HepG2 (cell line): ENCODE measurements around the gene DENND2D. TPM values are rescaled to one million over a fixed set of nuclear protein-coding genes. Genes with fewer than 3 reads are reported as not detected.

ENCODE experiments used
- AFF4 ChIP-seq: sonication (generic); formaldehyde crosslinking; IDR thresholded peaks from 2 replicates; pipeline ENCODE4 v1.4.0; 2020; ENCODE audit warnings: missing genetic modification reagents
- ATF7 ChIP-seq, 2 experiments: fragments of 450-650 bp in 1 of 2; sonication (generic) in 1 of 2; formaldehyde crosslinking in 1 of 2; IDR thresholded peaks; 2 replicates each; pipeline versions ENCODE4 v1.4.0 to v1.6.1; 2016 to 2020; ENCODE audit warnings: antibody characterized with exemption in 1 of 2, mild to moderate bottlenecking in 1 of 2, missing genetic modification reagents in 1 of 2
- BORCS8-MEF2B ChIP-seq: sonication (generic); formaldehyde crosslinking; IDR thresholded peaks from 2 replicates; pipeline ENCODE4 v1.8.0; 2022; ENCODE audit warnings: mild to moderate bottlenecking, missing genetic modification reagents
- CBX1 ChIP-seq: IDR thresholded peaks from one replicate; pipeline ENCODE4 v1.6.1; 2016; ENCODE audit warnings: antibody characterized with exemption, low read depth
- GABPA ChIP-seq, 2 experiments: IDR thresholded peaks; 2 replicates each; pipeline ENCODE4 v1.6.1; 2011 to 2016; ENCODE audit warnings: low read depth in 2 of 2, low read length in 1 of 2, missing biosample characterization in 1 of 2, missing genetic modification characterization in 1 of 2
- HNF4G ChIP-seq, 2 experiments: sonication (generic) in 1 of 2; formaldehyde crosslinking in 1 of 2; IDR thresholded peaks; 2 replicates each; pipeline versions ENCODE4 v1.4.0 to v1.6.1; 2011 to 2020; ENCODE audit warnings: borderline replicate concordance in 2 of 2, low read depth in 2 of 2, mild to moderate bottlenecking in 2 of 2, low read length in 1 of 2, missing genetic modification reagents in 1 of 2, moderate library complexity in 1 of 2
- HNRNPH1 ChIP-seq: fragments of 200-400 bp; formaldehyde crosslinking; optimal IDR thresholded peaks from 2 replicates; pipeline ENCODE3; 2017; ENCODE audit warnings: mild to moderate bottlenecking, low read depth, low read length
- KDM5A ChIP-seq: fragments of 200-600 bp; sonication (generic); IDR thresholded peaks from 2 replicates; pipeline ENCODE4 v1.7.0; 2018; ENCODE audit warnings: antibody characterized with exemption, mild to moderate bottlenecking, low read length, borderline replicate concordance
- KMT2B ChIP-seq: IDR thresholded peaks from 2 replicates; pipeline ENCODE4 v1.6.1; 2016; ENCODE audit warnings: missing genetic modification reagents, missing compliant biosample characterization
- LCORL ChIP-seq, 2 experiments: fragments of 450-650 bp in 1 of 2; sonication (generic) in 1 of 2; formaldehyde crosslinking in 1 of 2; IDR thresholded peaks; 2 replicates each; pipeline versions ENCODE4 v1.5.0 to v1.6.1; 2017 to 2020; ENCODE audit warnings: antibody characterized with exemption in 1 of 2, missing genetic modification reagents in 1 of 2
- MYNN ChIP-seq: sonication (generic); formaldehyde crosslinking; IDR thresholded peaks from 2 replicates; pipeline ENCODE4 v1.4.0; 2020; ENCODE audit warnings: mild to moderate bottlenecking, low read depth, missing genetic modification reagents
- NFKBIZ ChIP-seq: IDR thresholded peaks from 2 replicates; pipeline ENCODE4 v1.6.1; 2018; ENCODE audit warnings: missing genetic modification reagents, missing compliant biosample characterization
- POLR2AphosphoS5 ChIP-seq: IDR thresholded peaks from 2 replicates; pipeline ENCODE4 v1.6.1; 2012; ENCODE audit warnings: low read depth, low read length
- SALL2 ChIP-seq: sonication (generic); formaldehyde crosslinking; IDR thresholded peaks from 2 replicates; pipeline ENCODE4 v1.8.1; 2023; ENCODE audit warnings: mild to moderate bottlenecking, missing genetic modification reagents, inconsistent platforms
- SCMH1 ChIP-seq: sonication (generic); formaldehyde crosslinking; IDR thresholded peaks from 2 replicates; pipeline ENCODE4 v1.9.0; 2021; ENCODE audit warnings: missing genetic modification reagents, mild to moderate bottlenecking, borderline replicate concordance
- SKI ChIP-seq: fragments of 450-650 bp; IDR thresholded peaks from one replicate; pipeline ENCODE4 v1.6.1; 2018; ENCODE audit warnings: mild to moderate bottlenecking; ENCODE audit not compliant: partially characterized antibody
- SPEN ChIP-seq: sonication (generic); formaldehyde crosslinking; IDR thresholded peaks from 2 replicates; pipeline ENCODE4 v1.5.1; 2020; ENCODE audit warnings: low read depth, mild to moderate bottlenecking, missing genetic modification reagents
- THAP8 ChIP-seq: sonication (generic); formaldehyde crosslinking; IDR thresholded peaks from 2 replicates; pipeline ENCODE4 v1.5.1; 2020; ENCODE audit warnings: missing genetic modification reagents, mild to moderate bottlenecking, borderline replicate concordance
- TOE1 ChIP-seq: sonication (generic); formaldehyde crosslinking; IDR thresholded peaks from 2 replicates; pipeline ENCODE4 v1.4.0; 2020; ENCODE audit warnings: mild to moderate bottlenecking, missing genetic modification reagents
- ZNF138 ChIP-seq: sonication (generic); formaldehyde crosslinking; IDR thresholded peaks from 2 replicates; pipeline ENCODE4 v1.5.0; 2020; ENCODE audit warnings: mild to moderate bottlenecking, low read depth, missing genetic modification reagents
- ZNF224 ChIP-seq: sonication (generic); formaldehyde crosslinking; IDR thresholded peaks from 2 replicates; pipeline ENCODE4 v1.5.0; 2020; ENCODE audit warnings: mild to moderate bottlenecking, missing genetic modification reagents
- ZNF234 ChIP-seq: sonication (generic); formaldehyde crosslinking; conservative IDR thresholded peaks from 2 replicates; pipeline ENCODE4 v1.5.1; 2020; ENCODE audit warnings: mild to moderate bottlenecking, missing genetic modification reagents
- ZNF572 ChIP-seq: sonication (generic); formaldehyde crosslinking; IDR thresholded peaks from 2 replicates; pipeline ENCODE4 v1.5.1; 2020; ENCODE audit warnings: mild to moderate bottlenecking, missing genetic modification reagents
- ZNF788 ChIP-seq: sonication (generic); formaldehyde crosslinking; IDR thresholded peaks from 2 replicates; pipeline ENCODE4 v1.5.0; 2020; ENCODE audit warnings: mild to moderate bottlenecking, missing genetic modification reagents, borderline replicate concordance
- ZSCAN21 ChIP-seq: sonication (generic); formaldehyde crosslinking; IDR thresholded peaks from 2 replicates; pipeline ENCODE4 v1.8.0; 2022; ENCODE audit warnings: mild to moderate bottlenecking, missing genetic modification reagents, moderate library complexity, borderline replicate concordance
- polyA plus RNA-seq, 8 experiments: library from polyadenylated mRNA; depleted of rRNA in 3 of 8; stranded (reverse) in 7 of 8; unstranded in 1 of 8; fragments of >200 nt; fragmentation: Illumina TruSeq in 4 of 8; extraction: Trizol in 4 of 8; gene quantifications; 2 replicates each; pipeline versions ENCODE4 v1.2.1 to v1.2.3, GENCODE V29; 2011 to 2016; ENCODE audit warnings: low read depth in 4 of 8, missing spikeins in 1 of 8, mixed read lengths in 1 of 8; ENCODE audit not compliant: insufficient read depth in 1 of 8
- total RNA-seq, 5 experiments: library from RNA; depleted of rRNA; stranded (reverse); fragments of >200 nt; fragmentation: Illumina TruSeq; extraction: Trizol; gene quantifications; 2 replicates each; pipeline ENCODE4 v1.2.3, GENCODE V29; 2016; ENCODE audit warnings: low read depth in 1 of 5

The DENND2D gene
- total and polyA plus RNA-seq, 2 of the 13 experiments (the other 11 are each of a cell fraction or from before 2014, with no cell fraction given), result 0.04 TPM; not detected in 1

- 0 out of 2 replicates have a peak, but pooled peaks have one; percentile 36 for TF ChIP-seq BORCS8-MEF2B
- peak; percentile 41; the same call in 1 of the 2 replicates for TF ChIP-seq ZNF138
- 0 out of 2 replicates have a peak, but pooled peaks have one; percentile 50 for TF ChIP-seq NFKBIZ
- 0 out of 2 replicates have a peak, but pooled peaks have one; percentile 60 for TF ChIP-seq ZSCAN21 (CRISPR knock-in tag)
- peak; percentile 93; the same call in 1 of the 2 replicates for TF ChIP-seq KDM5A
- TF ChIP-seq SKI, result peak; percentile 13
- peak; percentile 45; the same call in 1 of the 2 replicates for TF ChIP-seq ZNF572
- TF ChIP-seq TOE1 (CRISPR knock-in tag), result no peak; the same call in 1 of the 2 replicates
- peak; percentile 78 for TF ChIP-seq KMT2B (CRISPR knock-in tag)
- TF ChIP-seq HNF4G (IDR thresholded peaks at IDR 0.05; ENCODE audit: borderline replicate concordance, low read depth, low read length), result no peak
- peak; percentile 48; the same call in 1 of the 2 replicates for TF ChIP-seq HNF4G (CRISPR knock-in tag; IDR thresholded peaks at IDR 0.05; ENCODE audit: borderline replicate concordance, low read depth)
- 0 out of 2 replicates have a peak, but pooled peaks have one; percentile 33 for TF ChIP-seq ZNF234 (CRISPR knock-in tag)
- TF ChIP-seq ZNF788 (CRISPR knock-in tag), result peak; percentile 79
- 0 out of 2 replicates have a peak, but pooled peaks have one; percentile 48 for TF ChIP-seq SALL2 (CRISPR knock-in tag)
- no peak for TF ChIP-seq ATF7 (IDR thresholded peaks at IDR 0.05)
- no peak for TF ChIP-seq ATF7 (CRISPR knock-in tag; IDR thresholded peaks at IDR 0.05)
- TF ChIP-seq POLR2AphosphoS5, result peak; percentile 95
- no peak for TF ChIP-seq THAP8
- peak; percentile 20 for TF ChIP-seq CBX1
- no peak for TF ChIP-seq GABPA (IDR thresholded peaks at IDR 0.05; ENCODE audit: low read depth, low read length)
- TF ChIP-seq GABPA (CRISPR knock-in tag; IDR thresholded peaks at IDR 0.05; ENCODE audit: low read depth), result peak; percentile 8
- TF ChIP-seq ZNF224 (CRISPR knock-in tag), result peak; percentile 27; the same call in 1 of the 2 replicates
- no peak for TF ChIP-seq LCORL (IDR thresholded peaks at IDR 0.05)
- peak; percentile 39; the same call in 1 of the 2 replicates for TF ChIP-seq LCORL (CRISPR knock-in tag; IDR thresholded peaks at IDR 0.05)
- no peak for TF ChIP-seq HNRNPH1
- TF ChIP-seq SCMH1 (CRISPR knock-in tag), result no peak
- no peak for TF ChIP-seq AFF4 (CRISPR knock-in tag)
- TF ChIP-seq MYNN (CRISPR knock-in tag), result no peak
- TF ChIP-seq SPEN (CRISPR knock-in tag), result peak; percentile 65
These were observed 60.3 kb downstream of the DENND2D start, which contains the start of the genes CEPT1 and DRAM2 (continued) for GRCh38 chr1:111139956-111140679.
